GM12878 (cell line): Measurements from ENCODE around the gene VIL1. TPM values are rescaled to one million over a fixed set of nuclear protein-coding genes. Genes with fewer than 3 reads are reported as not detected.

ENCODE experiments used
- ATAC-seq: fragments of 200-7000 bp; cut with Tn5 transposase; 3 replicates; pipeline ENCODE4 v1.9.1; 2020; ENCODE audit warnings: mild to moderate bottlenecking, moderate library complexity
- BruUV-seq: library from RNA; stranded (reverse); fragments of 400-500 nt; replicated peaks from 2 replicates; lab custom pipeline; 2021; lab: Mats Ljungman, UMichigan
- CTCF ChIA-PET: fragments of 300-600 bp; sonication (Branson Sonifier 250); formaldehyde crosslinking; extraction: SDS; loops from one replicate; lab custom pipeline; 2021; ENCODE audit warnings: inconsistent platforms; lab: Yijun Ruan, JAX
- POLR2A ChIA-PET: fragments of 350-600 bp; formaldehyde crosslinking; extraction: SDS; loops from one replicate; lab custom pipeline; 2021; ENCODE audit warnings: inconsistent platforms; lab: Charles Lee
- RAD21 ChIA-PET: fragments of 300-600 bp; sonication (Branson Sonifier 250); formaldehyde crosslinking; loops from one replicate; lab custom pipeline; 2023; ENCODE audit warnings: antibody characterized with exemption; ENCODE audit not compliant: unreplicated experiment; lab: Charles Lee
- SMC1A ChIA-PET: fragments of 300-600 bp; sonication (Branson Sonifier 250); formaldehyde crosslinking; loops from one replicate; lab custom pipeline; 2023; ENCODE audit not compliant: unreplicated experiment, uncharacterized antibody; lab: Charles Lee
- DNase-seq: peaks from one replicate; pipeline ENCODE4 v3.0.0-alpha.2; 2011; ENCODE audit warnings: low read depth, low spot score
- FAIRE-seq: peaks from 3 replicates; lab custom pipeline; 2011; peaks lifted over from hg19 to GRCh38; lab: Jason Lieb, UNC
- H2AFZ ChIP-seq: 2 replicates; pipeline ENCODE4 v1.6.0; 2011; ENCODE audit warnings: low read depth, low read length, control low read depth; ENCODE audit not compliant: control insufficient read depth
- H3K27ac ChIP-seq: 2 replicates; pipeline ENCODE4 v1.5.1; 2011; ENCODE audit warnings: control low read depth; ENCODE audit not compliant: control insufficient read depth, insufficient read depth
- H3K27me3 ChIP-seq, 2 experiments: replicated peaks in 1 of 2; 2 replicates each; pipeline versions ENCODE4 v1.6.0 to v1.6.1; 2011; ENCODE audit warnings: low read length in 1 of 2; ENCODE audit not compliant: control insufficient read depth in 2 of 2, insufficient read depth in 2 of 2
- H3K36me3 ChIP-seq, 2 experiments: 2 replicates each; pipeline ENCODE4 v1.5.1; 2011; ENCODE audit warnings: low read length in 1 of 2; ENCODE audit not compliant: control insufficient read depth in 2 of 2, insufficient read depth in 2 of 2
- H3K4me1 ChIP-seq: 2 replicates; pipeline ENCODE4 v1.6.1; 2011; ENCODE audit warnings: mild to moderate bottlenecking, low read length, moderate library complexity, mixed read lengths; ENCODE audit not compliant: control insufficient read depth, insufficient read depth
- H3K4me2 ChIP-seq: 2 replicates; pipeline ENCODE4 v1.6.0; 2011; ENCODE audit warnings: control low read depth; ENCODE audit not compliant: control insufficient read depth, insufficient read depth
- H3K4me3 ChIP-seq: fragments of 200-600 bp; sonication (generic); 2 replicates; pipeline ENCODE4 v1.5.1; 2016
- H3K79me2 ChIP-seq: 2 replicates; pipeline ENCODE4 v1.6.0; 2011; ENCODE audit warnings: low read length; ENCODE audit not compliant: control insufficient read depth, insufficient read depth
- H3K9ac ChIP-seq: 2 replicates; pipeline ENCODE4 v1.8.0; 2011; ENCODE audit warnings: low read length, control low read depth, mixed read lengths; ENCODE audit not compliant: control insufficient read depth, insufficient read depth
- H3K9me3 ChIP-seq: replicated peaks from 3 replicates; pipeline ENCODE4 v1.5.1; 2011; ENCODE audit warnings: mild to moderate bottlenecking, low read length; ENCODE audit not compliant: control insufficient read depth, insufficient read depth
- H4K20me1 ChIP-seq: 2 replicates; pipeline ENCODE4 v1.6.0; 2011; ENCODE audit not compliant: control insufficient read depth, insufficient read depth
- BCLAF1 ChIP-seq: fragments of 450-650 bp; IDR thresholded peaks from 2 replicates; pipeline ENCODE4 v1.6.1; 2017; ENCODE audit warnings: antibody characterized with exemption, mild to moderate bottlenecking, moderate library complexity
- CBX3 ChIP-seq: fragments of 200-600 bp; sonication (generic); IDR thresholded peaks from 2 replicates; pipeline ENCODE4 v1.6.1; 2016; ENCODE audit warnings: low read depth, borderline replicate concordance
- CBX5 ChIP-seq: sonication (generic); IDR thresholded peaks from 2 replicates; pipeline ENCODE4 v1.6.1; 2016; ENCODE audit warnings: low read depth, moderate library complexity, mild to moderate bottlenecking, inconsistent platforms
- CHD2 ChIP-seq: IDR thresholded peaks from 2 replicates; pipeline ENCODE4 v1.6.1; 2011; ENCODE audit warnings: low read depth, low read length, improper control_type of control experiment, borderline replicate concordance
- MEF2A ChIP-seq: IDR thresholded peaks from 2 replicates; pipeline ENCODE4 v1.6.1; 2011; ENCODE audit warnings: low read depth, mild to moderate bottlenecking, low read length, moderate library complexity; ENCODE audit not compliant: insufficient read depth
- NFXL1 ChIP-seq: fragments of 450-650 bp; IDR thresholded peaks from 2 replicates; pipeline ENCODE4 v1.6.1; 2017; ENCODE audit warnings: antibody characterized with exemption, mild to moderate bottlenecking, borderline replicate concordance
- NRF1 ChIP-seq: conservative IDR thresholded peaks from 2 replicates; pipeline ENCODE4 v1.6.1; 2011; ENCODE audit warnings: mild to moderate bottlenecking, low read depth, low read length, improper control_type of control experiment
- POLR2AphosphoS2 ChIP-seq: IDR thresholded peaks from 2 replicates; pipeline ENCODE4 v1.6.1; 2011; ENCODE audit warnings: low read depth, mild to moderate bottlenecking, low read length, improper control_type of control experiment, moderate library complexity
- RBBP5 ChIP-seq: fragments of 200-600 bp; sonication (generic); conservative IDR thresholded peaks from 2 replicates; pipeline ENCODE4 v1.6.1; 2016
- RELB ChIP-seq: fragments of 450-650 bp; IDR thresholded peaks from 2 replicates; pipeline ENCODE4 v1.6.1; 2017; ENCODE audit warnings: low read depth, mild to moderate bottlenecking, moderate library complexity
- REST ChIP-seq: IDR thresholded peaks from 2 replicates; pipeline ENCODE4 v1.6.1; 2012; ENCODE audit warnings: mild to moderate bottlenecking, low read depth, low read length
- SMAD1 ChIP-seq: fragments of 450-650 bp; IDR thresholded peaks from 2 replicates; pipeline ENCODE4 v1.6.1; 2018; ENCODE audit warnings: mild to moderate bottlenecking, low read depth; ENCODE audit not compliant: partially characterized antibody
- STAT1 ChIP-seq: fragments of 450-650 bp; conservative IDR thresholded peaks from 2 replicates; pipeline ENCODE4 v1.6.1; 2014; ENCODE audit warnings: antibody characterized with exemption, mild to moderate bottlenecking
- ZNF24 ChIP-seq: fragments of 450-650 bp; IDR thresholded peaks from 2 replicates; pipeline ENCODE4 v1.6.1; 2017; ENCODE audit warnings: antibody characterized with exemption, mild to moderate bottlenecking
- ZNF384 ChIP-seq: IDR thresholded peaks from 2 replicates; pipeline ENCODE4 v1.6.1; 2012; ENCODE audit warnings: low read depth, mild to moderate bottlenecking, low read length, improper control_type of control experiment, borderline replicate concordance
- ZSCAN29 ChIP-seq: fragments of 450-650 bp; IDR thresholded peaks from 2 replicates; pipeline ENCODE4 v1.6.1; 2017; ENCODE audit warnings: mild to moderate bottlenecking, moderate library complexity
- ZZZ3 ChIP-seq: IDR thresholded peaks from 2 replicates; pipeline ENCODE4 v1.6.1; 2011; ENCODE audit warnings: low read depth; ENCODE audit not compliant: control insufficient read depth, insufficient read length
- WGBS: methylation state at CpG from one replicate; pipeline ENCODE4 v1.1.6; 2016; ENCODE audit warnings: low lambda C conversion rate; ENCODE audit not compliant: insufficient replicate concordance, insufficient coverage; ENCODE audit errors: missing lambda C conversion rate; 5-methylcytosine and 5-hydroxymethylcytosine counted together
- in situ Hi-C: fragments of 300-500 bp; cut with MboI; formaldehyde crosslinking; loops from 9 replicates; pipeline ENCODE4 v1.14.3; 2018; ENCODE audit warnings: mixed read lengths
- intact Hi-C: fragments of 100-400 bp; cut with micrococcal nuclease; formaldehyde crosslinking; loops from one replicate; pipeline ENCODE4 v1.14.2; 2022; ENCODE audit not compliant: unreplicated experiment
- polyA plus RNA-seq, 11 experiments: library from polyadenylated mRNA; depleted of rRNA in 4 of 11; unstranded in 6 of 11; stranded (reverse) in 5 of 11; fragments of >200 nt; fragmentation: Nextera tagmentation in 4 of 11; fragmentation: Illumina TruSeq in 1 of 11; extraction: Ambion mirVana in 4 of 11; extraction: Trizol in 1 of 11; gene quantifications; 1 replicate in 1 of 11; 2 replicates in 10 of 11; pipeline versions ENCODE4 v1.2.1 to v1.2.3, GENCODE V29; 2011 to 2016; ENCODE audit warnings: inconsistent platforms in 2 of 11, missing spikeins in 2 of 11, low read depth in 1 of 11
- total RNA-seq, 4 experiments: library from RNA; depleted of rRNA in 3 of 4; stranded (reverse); fragments of >200 nt in 3 of 4; fragmentation: Illumina TruSeq in 1 of 4; extraction: Trizol in 1 of 4; gene quantifications; 2 replicates each; pipeline versions ENCODE4 v1.2.1 to v1.2.3, GENCODE V29; 2013 to 2021

The VIL1 gene
- total and polyA plus RNA-seq, 10 of the 15 experiments (the other 5 are each of a cell fraction or from before 2014, with no cell fraction given): 0.03 to 1.9 (median 0.33) TPM

- ChIA-PET POLR2A (no interaction called here), RAD21 (interaction anchor here (1.1 kb wide), 1 partner anchor 69 kb away, joined by 3 read pairs; no protein-coding TSS in a partner anchor)
Observed at GRCh38 chr2:218402491-218402901, 16.4 kb upstream of the VIL1 start.

More at GRCh38 chr2:218402491-218402901, 16.4 kb upstream of the VIL1 start:
- 92% methylated on average over 8 of the region's 8 CpGs for WGBS
- no peaks in the 10 kb centered on the region for H3K9me3 ChIP-seq
- TF ChIP-seq CHD2: no peak
- no peak for TF ChIP-seq STAT1
- TF ChIP-seq MEF2A: no peak
- no peak for TF ChIP-seq RBBP5
- no peak for TF ChIP-seq CBX3
- TF ChIP-seq CBX5: no peak
- no peak for TF ChIP-seq RELB
- no peak for TF ChIP-seq NFXL1
- no peak for TF ChIP-seq POLR2AphosphoS2
- no peak for TF ChIP-seq ZNF24
- TF ChIP-seq SMAD1: no peak
- no peak for TF ChIP-seq ZSCAN29
- no peak for TF ChIP-seq ZZZ3
- TF ChIP-seq REST: no peak
- TF ChIP-seq ZNF384: no peak
- TF ChIP-seq BCLAF1: no peak
- no peak for TF ChIP-seq NRF1
- peaks cover 40% of the 10 kb centered on the region for H3K79me2 ChIP-seq
- H3K9ac ChIP-seq: no peak overlapping the region
- FAIRE-seq (no peak), ATAC-seq (no peak), DNase-seq (no peak)
- intact Hi-C loops: no loop called here
- H4K20me1 ChIP-seq: peaks cover 4% of the 10 kb centered on the region; the same call in 1 of the 2 replicates
- ChIA-PET CTCF (no interaction called here), SMC1A (no interaction called here)
- no peak overlapping the region for H3K27ac ChIP-seq
- H3K27me3 ChIP-seq: no peaks in the 10 kb centered on the region
- no TSS peak for BruUV-seq
- H2AFZ ChIP-seq: no peak overlapping the region
- in situ Hi-C loops: loop anchor here (10.0 kb wide), 1 partner anchor 442 kb away; no protein-coding TSS in a partner anchor
- peaks cover 7 to 10% of the 10 kb centered on the region in 2 experiments; a peak in 3 of 4 replicates for H3K36me3 ChIP-seq
- H3K4me3 ChIP-seq: no peak overlapping the region
- peak overlapping the region; percentile 11 for H3K4me2 ChIP-seq
- peaks cover 30% of the 10 kb centered on the region for H3K4me1 ChIP-seq
